SK-MEL-5 (cell line): ENCODE measurements around the gene TRAPPC3. TPM values are rescaled to one million over a fixed set of nuclear protein-coding genes. Genes with fewer than 3 reads are reported as not detected.

ENCODE experiments used
- small RNA-seq, 2 experiments: library from RNA; depleted of rRNA; stranded (forward); fragments of <200 nt; gene quantifications; one replicate each; pipeline ENCODE3, GENCODE V24; 2014
- total RNA-seq: library from RNA; depleted of rRNA; stranded (reverse); fragments of >200 nt; shearing (Covaris generic); gene quantifications from 2 replicates; pipeline ENCODE4 v1.2.3, GENCODE V29; 2014; rRNA removed

Gene TRAPPC3
- total RNA-seq, 1 experiment from 2014 or later = 84.9 TPM

Small RNAs within 50 kb of the gene (small RNA-seq; reads per million reads assigned to genes)
- gene RN7SL131P = 0 reads per million in 2 experiments

Other genes with a start within 250 kb of the TRAPPC3 start
- gene AGO3, start 218.4 kb downstream of the TRAPPC3 start, total RNA-seq = 11.7 and 13.1 TPM in 2 replicates
- gene TEKT2, start 65.4 kb downstream of the TRAPPC3 start, total RNA-seq = not detected in 2 replicates
- gene ADPRS, start 60.6 kb downstream of the TRAPPC3 start, total RNA-seq = 26.8 and 28.9 TPM in 2 replicates
- gene COL8A2, start 24.3 kb downstream of the TRAPPC3 start, total RNA-seq = 0.11 TPM in 1 of 2 replicates, not detected in the other
- gene MAP7D1, start 6.7 kb upstream of the TRAPPC3 start, total RNA-seq = 43.2 and 45.8 TPM in 2 replicates
- 63.2 and 65.1 TPM in 2 replicates for gene THRAP3, start 75.0 kb upstream of the TRAPPC3 start, total RNA-seq
- 0.11 and 0.98 TPM in 2 replicates for gene SH3D21, start 156.9 kb upstream of the TRAPPC3 start, total RNA-seq
- 2.8 and 5.2 TPM in 2 replicates for gene EVA1B, start 174.2 kb upstream of the TRAPPC3 start, total RNA-seq
- gene STK40, start 236.4 kb upstream of the TRAPPC3 start, total RNA-seq = 14.5 and 14.6 TPM in 2 replicates
- 5.3 and 6.3 TPM in 2 replicates for gene LSM10, start 248.4 kb upstream of the TRAPPC3 start, total RNA-seq